Lung (tissue), 12 donors: ENCODE results near the gene CCDC192. TPM values are rescaled to one million over a fixed set of nuclear protein-coding genes. Genes with fewer than 3 reads are reported as not detected.

ENCODE experiments used
- ATAC-seq: fragments of 200-7000 bp; cut with Tn5 transposase; one replicate; pipeline ENCODE4 v1.9.1; 2020; ENCODE audit warnings: moderate number of reproducible peaks; ENCODE audit not compliant: insufficient read depth, low FRiP score
- DNase-seq, 3 donors: peaks; one replicate each; pipeline ENCODE4 v3.0.0-alpha.2; 2013 to 2017
- H3K27ac ChIP-seq, 2 donors: one replicate each; pipeline ENCODE4 v1.5.1; 2013; ENCODE audit warnings: mild to moderate bottlenecking in 2 of 2, moderate library complexity in 2 of 2, control low read depth in 1 of 2, inconsistent platforms in 1 of 2, low read depth in 1 of 2, low read length in 1 of 2
- H3K27me3 ChIP-seq, 3 donors: one replicate each; pipeline ENCODE4 v1.5.1; 2013; ENCODE audit warnings: low read length in 2 of 3; ENCODE audit not compliant: control insufficient read depth in 3 of 3, insufficient read depth in 3 of 3
- H3K36me3 ChIP-seq, 4 donors: one replicate each; pipeline ENCODE4 v1.5.1; 2013; ENCODE audit warnings: low read length in 4 of 4, mild to moderate bottlenecking in 1 of 4, moderate library complexity in 1 of 4; ENCODE audit not compliant: control insufficient read depth in 4 of 4, insufficient read depth in 4 of 4
- H3K4me1 ChIP-seq, 5 donors: one replicate each; pipeline ENCODE4 v1.5.1; 2013; ENCODE audit warnings: low read length in 5 of 5, mild to moderate bottlenecking in 2 of 5, moderate library complexity in 1 of 5; ENCODE audit not compliant: control insufficient read depth in 5 of 5, insufficient read depth in 5 of 5
- H3K4me3 ChIP-seq: one replicate; pipeline ENCODE4 v1.5.1; 2013; ENCODE audit warnings: mild to moderate bottlenecking, control low read depth, moderate library complexity
- H3K9ac ChIP-seq, 2 donors: one replicate each; pipeline ENCODE4 v1.5.1; 2013; ENCODE audit warnings: low read length in 2 of 2, control low read depth in 1 of 2; ENCODE audit not compliant: insufficient read depth in 1 of 2
- H3K9me3 ChIP-seq, 4 donors: one replicate each; pipeline ENCODE4 v1.5.1; 2013; ENCODE audit warnings: low read length in 3 of 4, mild to moderate bottlenecking in 1 of 4, moderate library complexity in 1 of 4; ENCODE audit not compliant: control insufficient read depth in 4 of 4, insufficient read depth in 3 of 4
- WGBS, 2 donors: extraction: QIAGEN DNeasy Blood & Tissue Kit; methylation state at CpG; one replicate each; pipeline ENCODE4 v1.1.7; 2013; 5-methylcytosine and 5-hydroxymethylcytosine counted together
- polyA plus RNA-seq, 2 donors: library from polyadenylated mRNA; stranded (reverse); fragments of 200-250 nt; gene quantifications; one replicate each; pipeline ENCODE4 v1.2.1, GENCODE V29; 2013
- total RNA-seq, 2 donors: library from RNA; depleted of rRNA in 1 of 2; stranded (reverse); fragments of >200 nt in 1 of 2; gene quantifications; one replicate each; pipeline ENCODE4 v1.2.1, GENCODE V29; 2014 to 2021
- TF ChIP-seq, protein P1 (sequence below): IDR thresholded peaks from 2 replicates; pipeline ENCODE4 v1.5.1; 2012; ENCODE audit warnings: mild to moderate bottlenecking; ENCODE audit errors: control extremely low read depth, extremely low read depth
- donor health status: control.
- donor health status: control.
- donor health status: Bipolar disorder and iron deficiency.
- donor health status: healthy.
- donor health status: DM: yes; HTN: yes; CAD: no.

The CCDC192 gene
- total and polyA plus RNA-seq, 4 donors, result 0.08 to 0.47 (median 0.40) TPM; not detected in 1

GRCh38 chr5:127934791-127935256, 231.6 kb downstream of the CCDC192 start:
- TF ChIP-seq, protein P1, sequence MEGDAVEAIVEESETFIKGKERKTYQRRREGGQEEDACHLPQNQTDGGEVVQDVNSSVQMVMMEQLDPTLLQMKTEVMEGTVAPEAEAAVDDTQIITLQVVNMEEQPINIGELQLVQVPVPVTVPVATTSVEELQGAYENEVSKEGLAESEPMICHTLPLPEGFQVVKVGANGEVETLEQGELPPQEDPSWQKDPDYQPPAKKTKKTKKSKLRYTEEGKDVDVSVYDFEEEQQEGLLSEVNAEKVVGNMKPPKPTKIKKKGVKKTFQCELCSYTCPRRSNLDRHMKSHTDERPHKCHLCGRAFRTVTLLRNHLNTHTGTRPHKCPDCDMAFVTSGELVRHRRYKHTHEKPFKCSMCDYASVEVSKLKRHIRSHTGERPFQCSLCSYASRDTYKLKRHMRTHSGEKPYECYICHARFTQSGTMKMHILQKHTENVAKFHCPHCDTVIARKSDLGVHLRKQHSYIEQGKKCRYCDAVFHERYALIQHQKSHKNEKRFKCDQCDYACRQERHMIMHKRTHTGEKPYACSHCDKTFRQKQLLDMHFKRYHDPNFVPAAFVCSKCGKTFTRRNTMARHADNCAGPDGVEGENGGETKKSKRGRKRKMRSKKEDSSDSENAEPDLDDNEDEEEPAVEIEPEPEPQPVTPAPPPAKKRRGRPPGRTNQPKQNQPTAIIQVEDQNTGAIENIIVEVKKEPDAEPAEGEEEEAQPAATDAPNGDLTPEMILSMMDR, result no peak
- Histone ChIP-seq H3K27ac (no peak overlapping the region), H3K36me3 (no peaks in the 10 kb centered on the region), H3K4me1 (peaks cover 0 to 10% (median 0%) of the 10 kb centered on the region in 5 donors), H3K9ac (no peak overlapping the region), H3K4me3 (no peak overlapping the region), H3K9me3 (no peaks in the 10 kb centered on the region), H3K27me3 (no peaks in the 10 kb centered on the region)
- ATAC-seq (peak; percentile 87), DNase-seq (peak in 2 of 3 donors; percentile 61 to 75)
- 32 to 76% methylated on average over 1 of the region's 1 CpG for WGBS, 2 donors

- peak; percentile 69 for ATAC-seq
- 70 to 93% methylated on average over 1 of the region's 1 CpG for WGBS, 2 donors
Observed at GRCh38 chr5:127935398-127935797, 232.2 kb downstream of the CCDC192 start.

GRCh38 chr5:127936439-127936972, 233.3 kb downstream of the CCDC192 start:
- WGBS, 2 donors, result 76 to 81% methylated on average over 6 of the region's 6 CpGs
- Histone ChIP-seq H3K27ac (peak overlapping the region in 1 of 2 donors; percentile 59), H3K27me3 (no peaks in the 10 kb centered on the region), H3K9me3 (no peaks in the 10 kb centered on the region), H3K36me3 (no peaks in the 10 kb centered on the region), H3K4me3 (no peak overlapping the region), H3K9ac (no peak overlapping the region), H3K4me1 (peaks cover 0 to 10% (median 4%) of the 10 kb centered on the region in 5 donors)
- ATAC-seq, result no peak
- TF ChIP-seq, protein P1, result no peak
- peak in 1 of 3 donors; percentile 45 for DNase-seq

More at GRCh38 chr5:127935398-127935797, 232.2 kb downstream of the CCDC192 start:
- no peaks in the 10 kb centered on the region for H3K36me3 ChIP-seq
- no peaks in the 10 kb centered on the region for H3K9me3 ChIP-seq
- H3K4me1 ChIP-seq, result peaks cover 0 to 10% (median 0%) of the 10 kb centered on the region in 5 donors
- DNase-seq, result no peak
- no peaks in the 10 kb centered on the region for H3K27me3 ChIP-seq
- TF ChIP-seq, protein P1, result no peak
- no peak overlapping the region for H3K9ac ChIP-seq
- peak overlapping the region in 1 of 2 donors; percentile 62 for H3K27ac ChIP-seq
- no peak overlapping the region for H3K4me3 ChIP-seq
